Measurements from ENCODE around the gene OSCP1. TPM values are rescaled to one million over a fixed set of nuclear protein-coding genes. Genes with fewer than 3 reads are reported as not detected.
A peak's percentile ranks its signal among the peaks of the same experiment; 100 is the strongest.

The OSCP1 gene
- total and polyA plus RNA-seq, 4 donors: 20.0 to 27.9 (median 22.7) TPM

DNA sequence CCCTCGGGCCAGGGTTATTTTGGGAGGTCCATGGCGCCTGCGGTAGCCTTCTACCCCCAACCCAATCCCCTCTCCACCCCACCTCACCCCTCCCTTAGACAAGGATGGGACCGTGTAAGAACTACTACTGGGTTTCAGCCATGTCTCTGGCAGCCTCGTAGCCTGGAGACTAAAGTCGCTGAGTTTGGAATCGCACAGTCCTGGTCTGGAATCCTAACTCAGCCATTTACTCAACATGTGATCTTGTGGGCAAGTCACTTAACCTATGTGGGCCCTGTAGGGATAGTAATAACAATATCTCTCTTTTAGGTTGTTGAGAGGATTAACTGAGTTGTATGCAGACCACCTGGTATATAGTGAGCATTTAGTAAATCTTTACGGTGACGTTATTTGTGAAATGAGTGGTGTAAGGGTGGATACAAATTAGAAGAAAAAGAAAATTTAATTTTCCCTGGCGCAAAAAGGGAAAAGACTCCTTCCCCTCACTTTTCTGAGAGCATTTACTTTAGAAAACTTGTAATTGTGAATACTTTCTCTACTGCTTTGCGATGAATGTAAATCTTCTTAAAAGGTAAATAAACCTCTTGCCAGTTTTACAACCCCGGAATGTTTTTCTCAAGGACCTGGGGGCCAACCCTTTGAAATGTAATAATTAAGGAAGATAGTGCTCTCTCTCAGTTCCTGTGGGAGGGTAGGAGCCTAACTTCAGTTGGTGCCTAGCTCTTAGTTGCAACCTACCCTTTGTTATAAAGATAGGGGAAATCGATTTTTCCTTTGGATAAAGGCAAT lies 14.5 kb upstream of the OSCP1 start:
- H3K9me3 ChIP-seq (ENCODE audit: control insufficient read depth, insufficient read depth, low read length): no peaks in the 10 kb centered on the region
- WGBS (ENCODE audit: insufficient coverage): 5% methylated on average over 5 of the region's 13 CpGs
- no peaks in the 10 kb centered on the region for H3K27me3 ChIP-seq (ENCODE audit: control insufficient read depth, insufficient read depth, low read length)
- peak overlapping the region; percentile 96 for H3K4me3 ChIP-seq (ENCODE audit: low read depth, low read length)
- peak overlapping the region; percentile 94 for H3K27ac ChIP-seq (ENCODE audit: low read depth, low read length)
- no peak for DNase-seq (ENCODE audit: low read depth in 4 of 6, low spot score in 6 of 6)
- H3K36me3 ChIP-seq (ENCODE audit: control insufficient read depth, insufficient read depth, low read length): peaks cover 16% of the 10 kb centered on the region
- H3K4me1 ChIP-seq (ENCODE audit: control insufficient read depth, insufficient read depth, low read length): peaks cover 8% of the 10 kb centered on the region

- peak; percentile 90 to 99 (median 92) for DNase-seq (ENCODE audit: low read depth in 4 of 6, low spot score in 6 of 6)
- Histone ChIP-seq H3K4me3 (ENCODE audit: low read depth, low read length) (peak within 1 kb of the TSS; percentile 96), H3K27me3 (ENCODE audit: control insufficient read depth, insufficient read depth, low read length) (no peaks in the 10 kb centered on the region), H3K9me3 (ENCODE audit: control insufficient read depth, insufficient read depth, low read length) (no peaks in the 10 kb centered on the region), H3K36me3 (ENCODE audit: control insufficient read depth, insufficient read depth, low read length) (peaks cover 24% of the 10 kb centered on the region), H3K4me1 (ENCODE audit: control insufficient read depth, insufficient read depth, low read length) (peaks cover 8% of the 10 kb centered on the region), H3K27ac (ENCODE audit: low read depth, low read length) (peak within 1 kb of the TSS; percentile 94)
- WGBS (ENCODE audit: insufficient coverage): under 1% methylated on average over 65 of the region's 65 CpGs
Measured at GRCh38 chr1:36463803-36464604, 13.8 kb upstream of the OSCP1 start, which contains the start of gene MRPS15. MRPS15 (minus strand) TSS chr1:36464384; CDS start chr1:36464275, 109 bp downstream.

- Histone ChIP-seq H3K9me3 (ENCODE audit: control insufficient read depth, insufficient read depth, low read length) (no peaks in the 10 kb centered on the region), H3K36me3 (ENCODE audit: control insufficient read depth, insufficient read depth, low read length) (peaks cover 27% of the 10 kb centered on the region), H3K27ac (ENCODE audit: low read depth, low read length) (no peak overlapping the region), H3K4me1 (ENCODE audit: control insufficient read depth, insufficient read depth, low read length) (peaks cover 8% of the 10 kb centered on the region), H3K4me3 (ENCODE audit: low read depth, low read length) (peak overlapping the region; percentile 96), H3K27me3 (ENCODE audit: control insufficient read depth, insufficient read depth, low read length) (no peaks in the 10 kb centered on the region)
- DNase-seq (ENCODE audit: low read depth in 4 of 6, low spot score in 6 of 6): no peak
- 10% methylated on average over 5 of the region's 6 CpGs for WGBS (ENCODE audit: insufficient coverage)
Measured at GRCh38 chr1:36463463-36463802, 13.2 kb upstream of the OSCP1 start.

DNA sequence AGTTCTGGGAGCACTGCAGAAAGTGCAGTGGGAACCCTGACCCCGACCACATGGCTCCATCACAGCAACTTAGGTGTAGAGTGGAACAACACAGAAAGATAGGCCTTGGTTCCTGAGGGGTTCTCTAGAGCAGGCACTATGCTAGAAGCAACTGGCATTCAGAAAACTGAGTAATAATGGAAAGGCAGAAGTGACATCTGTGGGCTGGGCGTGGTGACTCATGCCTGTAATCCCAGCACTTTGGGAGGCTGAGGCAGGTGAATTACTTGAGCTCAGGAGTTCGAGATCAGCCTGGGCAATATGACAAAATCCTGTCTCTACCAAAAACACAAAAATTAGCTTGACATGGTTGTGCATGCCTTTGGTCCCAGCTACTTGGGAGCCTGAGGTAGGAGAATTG lies 8.7 kb upstream of the OSCP1 start:
- no peaks in the 10 kb centered on the region for H3K27me3 ChIP-seq (ENCODE audit: control insufficient read depth, insufficient read depth, low read length)
- peaks cover 8% of the 10 kb centered on the region for H3K4me1 ChIP-seq (ENCODE audit: control insufficient read depth, insufficient read depth, low read length)
- H3K9me3 ChIP-seq (ENCODE audit: control insufficient read depth, insufficient read depth, low read length): no peaks in the 10 kb centered on the region
- 94% methylated on average over 2 of the region's 3 CpGs for WGBS (ENCODE audit: insufficient coverage)
- H3K36me3 ChIP-seq (ENCODE audit: control insufficient read depth, insufficient read depth, low read length): peaks cover 51% of the 10 kb centered on the region
- no peak overlapping the region for H3K4me3 ChIP-seq (ENCODE audit: low read depth, low read length)
- H3K27ac ChIP-seq (ENCODE audit: low read depth, low read length): no peak overlapping the region
- no peak for DNase-seq (ENCODE audit: low read depth in 4 of 6, low spot score in 6 of 6)

DNA sequence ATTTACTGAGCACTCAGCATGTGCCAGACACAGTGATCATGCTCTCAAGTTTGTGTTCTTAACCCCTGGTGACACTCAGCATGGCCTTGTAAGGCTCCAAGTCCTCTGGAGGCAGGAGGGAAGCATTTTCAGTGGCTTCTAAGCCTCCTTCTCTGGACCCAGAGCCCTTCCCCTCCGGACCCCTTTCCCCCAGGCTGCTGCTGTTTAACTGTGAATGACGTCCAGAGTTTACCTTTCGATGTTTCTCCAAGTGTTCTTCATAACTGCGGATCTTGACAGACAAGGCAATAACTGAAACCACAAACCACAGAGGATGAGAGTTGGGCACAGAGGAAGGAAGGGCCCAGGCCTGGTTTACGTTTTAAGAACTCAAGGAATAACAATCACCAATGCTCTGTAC lies 7.4 kb upstream of the OSCP1 start:
- Histone ChIP-seq H3K9me3 (ENCODE audit: control insufficient read depth, insufficient read depth, low read length) (no peaks in the 10 kb centered on the region), H3K4me1 (ENCODE audit: control insufficient read depth, insufficient read depth, low read length) (no peaks in the 10 kb centered on the region), H3K4me3 (ENCODE audit: low read depth, low read length) (no peak overlapping the region), H3K27ac (ENCODE audit: low read depth, low read length) (no peak overlapping the region), H3K27me3 (ENCODE audit: control insufficient read depth, insufficient read depth, low read length) (no peaks in the 10 kb centered on the region), H3K36me3 (ENCODE audit: control insufficient read depth, insufficient read depth, low read length) (peaks cover 51% of the 10 kb centered on the region)
- DNase-seq (ENCODE audit: low read depth in 4 of 6, low spot score in 6 of 6): no peak
- WGBS (ENCODE audit: insufficient coverage): 61% methylated on average over 2 of the region's 5 CpGs

DNA sequence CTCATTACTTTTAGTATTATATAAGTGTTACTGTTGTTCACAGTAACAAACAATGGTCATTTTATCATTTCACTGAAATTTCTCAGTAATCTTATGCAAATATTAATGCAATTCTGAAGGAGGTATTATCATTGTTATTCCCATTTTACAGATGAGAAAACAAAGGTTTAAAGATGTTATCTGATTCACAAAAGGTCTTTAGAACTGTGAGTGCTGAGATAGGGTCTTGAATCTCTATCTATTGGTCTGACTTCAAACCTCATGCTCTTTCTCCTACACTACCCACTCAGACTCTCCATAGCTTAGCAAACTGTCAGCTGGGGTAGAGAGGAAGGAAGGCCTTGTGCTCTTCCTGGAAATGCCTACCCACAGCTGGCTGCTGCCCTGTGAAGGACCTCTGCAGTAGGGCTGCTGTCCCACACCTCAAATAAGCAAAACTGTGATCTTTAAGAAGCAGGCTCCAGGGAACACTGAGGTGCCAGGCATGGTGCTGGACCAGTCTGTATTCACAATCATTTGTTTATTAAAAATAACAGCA lies 6.2 kb upstream of the OSCP1 start:
- DNase-seq (ENCODE audit: low read depth in 4 of 6, low spot score in 6 of 6): no peak
- Histone ChIP-seq H3K27me3 (ENCODE audit: control insufficient read depth, insufficient read depth, low read length) (no peaks in the 10 kb centered on the region), H3K4me1 (ENCODE audit: control insufficient read depth, insufficient read depth, low read length) (no peaks in the 10 kb centered on the region), H3K9me3 (ENCODE audit: control insufficient read depth, insufficient read depth, low read length) (no peaks in the 10 kb centered on the region), H3K36me3 (ENCODE audit: control insufficient read depth, insufficient read depth, low read length) (peaks cover 51% of the 10 kb centered on the region), H3K27ac (ENCODE audit: low read depth, low read length) (no peak overlapping the region), H3K4me3 (ENCODE audit: low read depth, low read length) (no peak overlapping the region)

- WGBS (ENCODE audit: insufficient coverage): no CpG with 5 or more reads among the region's 1 CpG
- DNase-seq (ENCODE audit: low read depth in 4 of 6, low spot score in 6 of 6): no peak
- Histone ChIP-seq H3K36me3 (ENCODE audit: control insufficient read depth, insufficient read depth, low read length) (peaks cover 41% of the 10 kb centered on the region), H3K9me3 (ENCODE audit: control insufficient read depth, insufficient read depth, low read length) (no peaks in the 10 kb centered on the region), H3K27me3 (ENCODE audit: control insufficient read depth, insufficient read depth, low read length) (no peaks in the 10 kb centered on the region), H3K27ac (ENCODE audit: low read depth, low read length) (no peak overlapping the region), H3K4me3 (ENCODE audit: low read depth, low read length) (no peak overlapping the region), H3K4me1 (ENCODE audit: control insufficient read depth, insufficient read depth, low read length) (peaks cover 7% of the 10 kb centered on the region)
Measured at GRCh38 chr1:36455386-36455785, 5.1 kb upstream of the OSCP1 start.

- Histone ChIP-seq H3K36me3 (ENCODE audit: control insufficient read depth, insufficient read depth, low read length) (peaks cover 26% of the 10 kb centered on the region), H3K9me3 (ENCODE audit: control insufficient read depth, insufficient read depth, low read length) (no peaks in the 10 kb centered on the region), H3K4me1 (ENCODE audit: control insufficient read depth, insufficient read depth, low read length) (peaks cover 13% of the 10 kb centered on the region), H3K27me3 (ENCODE audit: control insufficient read depth, insufficient read depth, low read length) (no peaks in the 10 kb centered on the region), H3K4me3 (ENCODE audit: low read depth, low read length) (no peak overlapping the region), H3K27ac (ENCODE audit: low read depth, low read length) (no peak overlapping the region)
- no peak for DNase-seq (ENCODE audit: low read depth in 4 of 6, low spot score in 6 of 6)
- 96% methylated on average over 3 of the region's 6 CpGs for WGBS (ENCODE audit: insufficient coverage)
Measured at GRCh38 chr1:36453600-36454388, 3.5 kb upstream of the OSCP1 start.

GRCh38 chr1:36453051-36453450 lies 2.8 kb upstream of the OSCP1 start:
- H3K9me3 ChIP-seq (ENCODE audit: control insufficient read depth, insufficient read depth, low read length): no peaks in the 10 kb centered on the region
- 86% methylated on average over 1 of the region's 3 CpGs for WGBS (ENCODE audit: insufficient coverage)
- H3K27ac ChIP-seq (ENCODE audit: low read depth, low read length): no peak overlapping the region
- no peak for DNase-seq (ENCODE audit: low read depth in 4 of 6, low spot score in 6 of 6)
- H3K36me3 ChIP-seq (ENCODE audit: control insufficient read depth, insufficient read depth, low read length): peaks cover 21% of the 10 kb centered on the region
- H3K4me3 ChIP-seq (ENCODE audit: low read depth, low read length): no peak overlapping the region
- no peaks in the 10 kb centered on the region for H3K27me3 ChIP-seq (ENCODE audit: control insufficient read depth, insufficient read depth, low read length)
- H3K4me1 ChIP-seq (ENCODE audit: control insufficient read depth, insufficient read depth, low read length): peaks cover 13% of the 10 kb centered on the region

Measured in spinal cord (tissue), 10 donors.